Measurements from ENCODE around the gene KIF16B.

GRCh38 chr20:16576219-16576618, 3.0 kb upstream of the KIF16B start:
- no peak for TF ChIP-seq CTCF (IDR thresholded peaks at IDR 0.05; ENCODE audit: poor library complexity)
- TF ChIP-seq EZH2 (IDR thresholded peaks at IDR 0.05; ENCODE audit: borderline replicate concordance), result no peak

All from hepatocyte (in vitro differentiated cells).